HG02970 (cell line): ENCODE data around the gene PRDX6.
A peak's percentile ranks its signal among the peaks of the same experiment; 100 is the strongest.
"Not testable (repeated sequence)": the region's sequence is repeated elsewhere in the genome, so short reads cannot be mapped to it uniquely, and the experiment has no call there.

Source experiments
- ATAC-seq: cut with Tn5 transposase; IDR thresholded peaks from one replicate; pipeline ENCODE4 v1.9.1; 2021; ENCODE audit warnings: mild to moderate bottlenecking, moderate library complexity, moderate number of reproducible peaks; ENCODE audit not compliant: unreplicated experiment, low FRiP score

Gene PRDX6

GRCh38 chr1:173464185-173464584, 12.9 kb upstream of the PRDX6 start:
- ATAC-seq: not testable (repeated sequence)

GRCh38 chr1:173467426-173467825, 9.7 kb upstream of the PRDX6 start:
- no peak for ATAC-seq

- ATAC-seq: no peak
Observed at GRCh38 chr1:173469656-173470055, 7.5 kb upstream of the PRDX6 start.

GRCh38 chr1:173470608-173471007, 6.5 kb upstream of the PRDX6 start:
- no peak for ATAC-seq

- no peak for ATAC-seq
Observed at GRCh38 chr1:173473599-173474011, 3.5 kb upstream of the PRDX6 start.

- no peak for ATAC-seq
Observed at GRCh38 chr1:173474097-173474779, 2.9 kb upstream of the PRDX6 start.

GRCh38 chr1:173474780-173475421, 2.2 kb upstream of the PRDX6 start:
- ATAC-seq: not testable (repeated sequence)

GRCh38 chr1:173475564-173476196, 1.5 kb upstream of the PRDX6 start:
- ATAC-seq: no peak

- ATAC-seq: no peak
Observed at GRCh38 chr1:173476197-173476664, 904 bp upstream of the PRDX6 start.

GRCh38 chr1:173476665-173477285, 360 bp upstream of the PRDX6 start:
- ATAC-seq: peak; percentile 90

- no peak for ATAC-seq
Observed at GRCh38 chr1:173478094-173478674, 1.0 kb downstream of the PRDX6 start.

- ATAC-seq: no peak
Observed at GRCh38 chr1:173479649-173480048, 2.5 kb downstream of the PRDX6 start.

- ATAC-seq: no peak
Observed at GRCh38 chr1:173481195-173481772, 4.1 kb downstream of the PRDX6 start.

GRCh38 chr1:173482683-173483082, 5.5 kb downstream of the PRDX6 start:
- no peak for ATAC-seq

GRCh38 chr1:173484276-173484675, 7.1 kb downstream of the PRDX6 start:
- no peak for ATAC-seq

GRCh38 chr1:173485401-173485800, 8.3 kb downstream of the PRDX6 start:
- ATAC-seq: no peak

GRCh38 chr1:173488001-173488400, 10.9 kb downstream of the PRDX6 start:
- ATAC-seq: no peak

- ATAC-seq: no peak
Observed at GRCh38 chr1:173489149-173489600, 12.0 kb downstream of the PRDX6 start.

- no peak for ATAC-seq
Observed at GRCh38 chr1:173489929-173490328, 12.8 kb downstream of the PRDX6 start.

GRCh38 chr1:173491508-173491907, 14.4 kb downstream of the PRDX6 start:
- ATAC-seq: no peak
